Keratinocyte (primary cell): ENCODE data around the gene CHD3.

Experiments
- CTCF ChIP-seq, 3 experiments: IDR thresholded peaks in 1 of 3; conservative IDR thresholded peaks in 1 of 3; optimal IDR thresholded peaks in 1 of 3; 2 replicates in 2 of 3; 3 replicates in 1 of 3; pipeline versions ENCODE3 to v1.5.1; 2011; ENCODE audit warnings: low read length in 3 of 3, mild to moderate bottlenecking in 3 of 3, moderate library complexity in 2 of 3, control low read depth in 1 of 3, inconsistent platforms in 1 of 3; ENCODE audit not compliant: insufficient read depth in 2 of 3; ENCODE audit errors: extremely low read depth in 1 of 3
- EZH2 ChIP-seq: IDR thresholded peaks from one replicate; pipeline ENCODE4 v1.6.1; 2012; ENCODE audit warnings: inconsistent platforms, mild to moderate bottlenecking, low read length, moderate library complexity

- TF ChIP-seq CTCF (optimal IDR thresholded peaks at IDR 0.05 in 1 of 3, IDR thresholded peaks at IDR 0.05 in 1 of 3, conservative IDR thresholded peaks at IDR 0.05 in 1 of 3; ENCODE audit: extremely low read depth in 1 of 3, insufficient read depth in 2 of 3, low read length in 3 of 3) (no peak), EZH2 (no peak)
Observed at GRCh38 chr17:7850701-7851437, 37.7 kb upstream of the CHD3 start.
